Stomach (tissue), 4 donors: ENCODE measurements around the gene FGGY.

Experiments used
- CTCF ChIP-seq, 7 experiments: fragments of 450-650 bp in 4 of 7; fragments of 200-600 bp in 3 of 7; sonication (generic) in 3 of 7; IDR thresholded peaks; one replicate each; pipeline ENCODE4 v1.5.1; 2016 to 2019; ENCODE audit warnings: antibody characterized with exemption in 7 of 7, control low read depth in 2 of 7, mild to moderate bottlenecking in 1 of 7
- POLR2AphosphoS5 ChIP-seq, 3 donors: sonication (generic); formaldehyde crosslinking; IDR thresholded peaks; one replicate each; pipeline ENCODE4 v1.6.1; 2016; ENCODE audit warnings: antibody characterized with exemption in 3 of 3

- TF ChIP-seq CTCF (IDR thresholded peaks at IDR 0.05) (no peak), POLR2AphosphoS5 (IDR thresholded peaks at IDR 0.05) (no peak)
Observed at GRCh38 chr1:59444520-59444919, 147.6 kb downstream of the FGGY start.
